Airway epithelial cell (primary cell): ENCODE data around the gene ATP6V0C. TPM values are rescaled to one million over a fixed set of nuclear protein-coding genes. Genes with fewer than 3 reads are reported as not detected.

Source experiments
- total RNA-seq: library from RNA; depleted of rRNA; stranded (reverse); fragments of >200 nt; gene quantifications from 2 replicates; pipeline ENCODE4 v1.2.3, GENCODE V29; 2015

The ATP6V0C gene
- 53.2 and 62.1 TPM in 2 replicates for total RNA-seq

DNA sequence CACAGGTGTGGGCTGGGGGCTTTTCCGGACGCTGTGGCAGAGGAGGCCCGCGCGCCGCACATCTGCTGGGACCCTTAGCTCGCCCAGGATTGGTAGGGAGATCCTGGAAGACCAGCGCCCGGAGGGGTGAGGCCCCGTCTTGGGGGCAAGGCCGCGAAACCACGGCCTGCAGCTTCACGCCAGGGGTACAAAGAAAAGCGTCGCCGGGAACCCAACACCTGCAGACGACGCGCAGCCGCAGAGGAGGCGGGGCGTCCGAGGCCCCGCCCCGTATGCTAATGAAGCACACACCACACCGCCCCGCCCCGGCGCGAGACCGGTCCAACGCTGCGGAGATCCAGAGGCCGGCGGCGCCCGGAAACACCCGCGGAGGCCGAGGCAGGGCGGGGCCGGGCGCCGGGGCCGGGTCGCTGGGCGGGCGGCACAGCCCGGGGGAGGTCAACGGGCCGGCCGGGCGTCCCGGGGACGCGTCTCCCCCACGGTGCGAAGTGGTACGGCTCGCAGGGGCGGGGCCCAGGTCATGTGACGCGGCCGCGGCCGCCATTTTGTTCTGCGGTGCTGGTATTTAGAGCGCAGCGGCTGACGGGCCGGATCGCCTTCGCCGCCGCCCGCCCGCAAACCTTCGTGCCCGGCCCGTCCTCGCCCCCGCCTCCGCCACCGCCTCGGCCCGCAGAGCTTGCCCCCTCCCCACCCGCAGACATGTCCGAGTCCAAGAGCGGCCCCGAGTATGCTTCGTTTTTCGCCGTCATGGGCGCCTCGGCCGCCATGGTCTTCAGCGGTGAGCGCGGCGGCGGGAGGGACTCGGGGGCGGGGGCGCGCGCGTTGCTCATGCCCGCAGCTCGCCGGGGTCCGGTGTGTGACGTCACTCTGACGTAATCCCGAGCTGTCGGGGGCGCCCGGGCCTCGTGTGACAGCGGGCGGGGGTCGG lies at the start of gene ATP6V0C:
TSS of gene ATP6V0C (plus strand) at position 548 of the 928 bp plus-strand sequence. CDS start at position 700, 152 bp downstream.

DNA sequence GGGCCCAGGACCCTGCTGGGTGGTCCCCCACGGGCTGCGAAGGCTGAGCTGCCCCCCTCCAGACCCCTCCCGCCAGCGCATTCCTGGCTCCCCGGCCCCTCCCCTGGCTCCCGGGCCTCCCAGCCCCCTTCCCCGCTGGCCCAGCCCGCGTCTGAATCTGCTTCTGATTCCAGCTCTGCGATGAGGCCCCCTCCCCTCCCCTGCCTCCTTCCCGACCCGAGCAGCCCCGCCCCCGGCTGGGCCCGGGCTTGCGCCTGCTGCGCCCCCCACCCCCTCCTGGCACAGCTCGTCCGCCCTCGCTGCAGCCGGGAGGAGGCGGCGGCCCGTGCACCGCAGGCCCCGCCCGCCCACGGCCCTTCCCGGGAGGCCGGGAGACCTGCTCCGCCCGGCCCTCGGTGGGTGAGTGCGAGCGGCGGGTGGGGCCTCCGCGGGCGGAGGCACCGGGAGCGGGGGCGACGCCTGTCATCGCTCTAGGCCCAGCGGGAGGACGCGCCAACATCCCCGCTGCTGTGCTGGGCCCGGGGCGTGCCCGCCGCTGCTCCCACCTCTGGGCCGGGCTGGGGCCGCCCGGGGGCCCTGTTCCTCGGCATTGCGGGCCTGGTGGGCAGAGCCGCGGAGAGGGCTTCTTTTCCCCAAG lies 42.6 kb upstream of the ATP6V0C start, which contains the start of gene NTN3:
TSS of gene NTN3 (plus strand) at position 282 of the 637 bp plus-strand sequence. CDS start 405 bp downstream, outside the sequence.

DNA sequence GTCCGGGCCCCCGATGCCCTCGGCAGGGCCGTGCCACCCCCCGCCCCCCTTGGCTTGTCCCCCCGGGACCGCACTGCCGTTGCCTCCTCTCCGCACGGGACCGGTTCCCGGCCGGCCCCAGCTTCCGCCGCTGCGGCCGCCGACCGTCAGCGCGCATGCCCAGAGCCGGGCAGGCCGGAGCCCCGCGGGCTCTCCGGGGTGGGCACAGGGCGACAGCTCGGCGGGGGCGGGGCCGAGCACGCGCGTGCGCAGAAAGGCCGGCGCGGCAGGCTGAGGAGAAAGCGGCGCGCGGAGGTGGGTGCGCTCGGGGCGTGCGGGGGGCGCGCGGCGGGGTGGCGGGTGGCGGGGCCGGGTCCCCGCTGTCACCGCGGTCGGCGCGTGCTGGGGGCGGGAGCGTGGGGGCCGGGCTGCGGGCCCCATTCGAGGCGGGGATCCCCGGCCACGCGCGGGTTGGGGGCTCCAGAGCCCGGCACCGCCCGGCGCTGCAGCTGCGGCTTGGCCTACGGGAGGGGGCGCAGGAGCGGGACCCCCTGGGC lies 38.8 kb upstream of the ATP6V0C start, which contains the start of gene TBC1D24:
TSS of gene TBC1D24 (plus strand) at position 251 of the 536 bp plus-strand sequence. CDS start 21,022 bp downstream, outside the sequence.

DNA sequence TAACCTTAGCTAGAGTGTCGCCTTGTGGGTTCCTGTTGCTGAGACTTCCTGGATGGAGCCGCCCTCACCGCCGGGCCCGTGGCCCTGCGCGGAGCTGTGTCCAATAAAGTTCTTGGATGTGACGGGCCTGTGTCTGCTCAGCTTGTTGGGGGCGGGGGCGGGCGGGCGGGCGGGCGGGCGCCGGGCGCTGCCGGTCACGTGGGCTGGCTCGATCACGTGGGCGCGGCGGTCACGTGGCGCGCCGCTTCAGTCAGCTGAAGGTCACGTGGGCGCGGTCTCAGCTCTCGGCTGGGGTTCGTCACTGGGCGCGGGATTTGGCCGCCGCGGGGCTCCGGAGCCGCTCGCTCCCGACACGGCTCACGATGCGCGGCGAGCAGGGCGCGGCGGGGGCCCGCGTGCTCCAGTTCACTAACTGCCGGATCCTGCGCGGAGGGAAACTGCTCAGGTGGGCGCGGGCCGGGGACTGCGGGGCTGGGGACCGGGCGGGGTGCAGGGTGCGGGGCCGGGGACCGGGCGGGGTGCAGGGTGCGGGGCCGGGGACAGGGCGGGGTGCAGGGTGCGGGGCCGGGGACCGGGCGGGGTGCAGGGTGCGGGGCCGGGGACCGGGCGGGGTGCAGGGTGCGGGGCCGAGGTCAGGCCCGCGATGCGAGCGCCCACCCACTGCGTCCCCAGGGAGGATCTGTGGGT lies 6.5 kb downstream of the ATP6V0C start, which contains the start of gene AMDHD2:
TSS of gene AMDHD2 (plus strand) at position 275 of the 687 bp plus-strand sequence. CDS start at position 363, 88 bp downstream.

DNA sequence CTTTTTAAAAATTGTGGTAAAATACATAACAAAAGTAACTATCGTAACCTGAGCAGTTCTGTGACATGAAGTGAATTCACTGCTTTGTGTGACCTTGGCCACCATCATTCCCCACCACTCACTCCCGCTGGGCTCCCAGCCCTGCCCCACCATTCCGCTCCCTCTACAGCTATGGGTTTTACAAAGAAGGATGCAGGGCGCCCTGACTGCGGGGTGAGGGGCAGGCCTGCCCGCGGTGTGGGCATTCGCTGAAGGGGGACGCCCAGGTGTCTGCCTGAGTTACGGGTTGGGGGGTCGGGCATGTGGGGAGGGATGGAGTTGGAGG lies 17.6 kb downstream of the ATP6V0C start, which contains the start of gene CEMP1:
TSS of gene CEMP1 (minus strand) at position 38 of the 325 bp plus-strand sequence. CDS start 335 bp downstream, outside the sequence.

DNA sequence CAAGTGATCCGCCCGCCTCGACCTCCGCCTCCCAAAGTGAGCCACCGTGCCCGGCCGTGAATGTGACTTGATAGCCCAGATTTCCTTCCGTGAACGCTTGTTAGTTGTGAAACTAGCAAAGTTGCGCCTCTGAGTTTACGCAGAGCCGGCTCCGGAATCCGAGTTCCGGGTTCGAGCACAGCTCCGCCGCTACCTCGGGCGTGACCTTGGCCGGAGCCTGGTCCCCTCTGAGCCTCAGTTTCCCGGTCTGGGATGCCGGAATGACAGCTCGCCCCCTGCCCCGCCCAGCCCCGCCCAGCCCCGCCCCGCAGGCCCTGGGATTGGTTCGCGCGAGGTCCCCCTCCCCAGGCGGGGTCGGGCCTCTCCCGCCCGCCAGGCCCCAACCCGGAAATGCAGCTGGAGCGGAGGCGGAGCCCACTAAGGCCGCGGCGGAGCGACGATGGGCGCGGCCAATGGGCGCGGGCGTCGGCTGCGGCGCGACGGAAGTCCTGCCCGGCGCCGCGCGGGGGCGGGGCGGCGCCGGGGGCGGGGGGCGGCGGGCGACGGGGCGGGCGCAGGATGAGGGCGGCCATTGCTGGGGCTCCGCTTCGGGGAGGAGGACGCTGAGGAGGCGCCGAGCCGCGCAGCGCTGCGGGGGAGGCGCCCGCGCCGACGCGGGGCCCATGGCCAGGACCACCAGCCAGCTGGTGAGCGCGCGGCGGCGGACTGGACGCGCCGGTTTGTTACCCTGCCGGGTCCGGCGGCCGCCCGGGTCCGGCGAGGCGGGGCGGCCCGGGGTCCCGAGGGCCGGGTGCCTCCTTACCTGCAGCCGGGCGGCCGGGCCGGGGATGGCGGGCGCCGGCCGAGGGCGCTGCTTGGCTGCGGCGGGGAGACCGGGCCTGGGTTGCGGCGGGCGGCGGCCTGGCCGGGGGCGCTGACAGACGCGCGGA lies 24.0 kb downstream of the ATP6V0C start, which contains the start of gene PDPK1:
TSS of gene PDPK1 (plus strand) at position 571 of the 929 bp plus-strand sequence. CDS start at position 663, 92 bp downstream.

Other genes with a start within 250 kb of the ATP6V0C start
- gene RNPS1, start 245.8 kb upstream of the ATP6V0C start, total RNA-seq, result 178 and 219 TPM in 2 replicates
- 0.56 TPM in 1 of 2 replicates, not detected in the other for gene ABCA3, start 173.2 kb upstream of the ATP6V0C start, total RNA-seq
- gene CCNF, start 84.5 kb upstream of the ATP6V0C start, total RNA-seq, result 19.6 and 22.9 TPM in 2 replicates
- gene TEDC2, start 53.8 kb upstream of the ATP6V0C start, total RNA-seq, result 11.4 and 19.5 TPM in 2 replicates
- gene NTN3, start 42.7 kb upstream of the ATP6V0C start, total RNA-seq, result 0.14 TPM in 1 of 2 replicates, not detected in the other
- 5.8 and 6.2 TPM in 2 replicates for gene TBC1D24, start 38.8 kb upstream of the ATP6V0C start, total RNA-seq
- gene AMDHD2, start 6.4 kb downstream of the ATP6V0C start, total RNA-seq, result 19.3 and 38.5 TPM in 2 replicates
- gene CEMP1, start 17.5 kb downstream of the ATP6V0C start, total RNA-seq, result not detected in 2 replicates
- gene PDPK1, start 24.1 kb downstream of the ATP6V0C start, total RNA-seq, result 11.8 and 18.5 TPM in 2 replicates
- 36.5 and 56.4 TPM in 2 replicates for gene KCTD5, start 168.6 kb downstream of the ATP6V0C start, total RNA-seq
- gene PRSS27, start 206.3 kb downstream of the ATP6V0C start, total RNA-seq, result 4.4 and 5.3 TPM in 2 replicates
- gene SRRM2, start 238.7 kb downstream of the ATP6V0C start, total RNA-seq, result 60.4 and 103 TPM in 2 replicates